Measurements from ENCODE around the gene CCDC159. TPM values are rescaled to one million over a fixed set of nuclear protein-coding genes. Genes with fewer than 3 reads are reported as not detected.

Gene CCDC159
- total RNA-seq, 1 donor from 2014 or later: 8.0 TPM

DNA sequence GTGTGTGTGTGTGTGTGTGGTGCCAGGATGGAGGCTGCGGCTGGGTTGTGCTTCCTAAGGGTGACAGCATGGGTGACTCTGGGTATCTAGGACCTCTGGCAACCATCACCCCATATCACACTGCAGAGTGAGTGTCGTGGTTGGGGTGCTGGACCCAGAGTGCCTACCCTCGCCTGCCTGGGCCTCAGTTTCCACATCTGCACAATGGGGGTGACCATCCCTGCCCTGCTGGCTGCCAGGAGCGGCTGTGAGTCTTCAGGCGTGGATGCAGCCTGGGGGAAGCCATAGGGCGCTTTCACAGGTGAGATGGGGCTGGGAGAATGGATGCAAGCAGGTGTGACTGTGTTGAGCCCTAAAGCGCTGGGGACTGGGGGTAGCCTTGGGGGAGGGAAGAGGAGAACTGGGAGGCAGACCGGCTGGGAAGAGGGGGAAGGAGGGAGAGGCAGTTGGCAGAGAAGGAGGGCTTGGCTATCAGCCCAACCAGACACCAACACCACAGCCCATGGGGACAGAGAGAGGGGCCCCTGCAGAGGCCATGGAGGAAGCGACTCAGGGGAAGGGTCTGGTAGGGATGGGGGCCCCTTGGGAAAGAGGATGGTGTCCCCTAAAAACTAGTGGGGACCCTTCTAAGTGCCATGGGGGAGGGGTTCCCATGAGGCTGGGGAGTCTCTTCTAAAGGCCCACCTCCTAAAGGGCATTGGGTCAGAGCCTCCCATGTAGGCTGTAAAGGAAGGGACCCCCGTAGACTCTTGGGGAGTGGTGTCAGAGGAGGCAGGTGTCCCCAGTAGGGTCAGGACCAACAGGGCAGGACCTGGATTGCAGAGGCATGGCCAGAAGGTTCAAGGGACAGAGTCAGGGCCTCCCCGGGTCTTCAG is 10.6 kb downstream of the CCDC159 start:
- Mint-ChIP-seq H3K27me3 (ENCODE audit: unreplicated experiment) (peaks cover 11% of the 10 kb centered on the region), H3K36me3 (ENCODE audit: unreplicated experiment) (peaks cover 5% of the 10 kb centered on the region), H3K27ac (ENCODE audit: unreplicated experiment) (peak overlapping the region; percentile 96), H3K9me3 (ENCODE audit: unreplicated experiment) (peaks cover 12% of the 10 kb centered on the region), H3K4me1 (ENCODE audit: low read depth, unreplicated experiment) (peaks cover 13% of the 10 kb centered on the region), H3K4me3 (ENCODE audit: unreplicated experiment) (peak overlapping the region; percentile 100)
- DNase-seq: no peak
- TF ChIP-seq, protein P1, sequence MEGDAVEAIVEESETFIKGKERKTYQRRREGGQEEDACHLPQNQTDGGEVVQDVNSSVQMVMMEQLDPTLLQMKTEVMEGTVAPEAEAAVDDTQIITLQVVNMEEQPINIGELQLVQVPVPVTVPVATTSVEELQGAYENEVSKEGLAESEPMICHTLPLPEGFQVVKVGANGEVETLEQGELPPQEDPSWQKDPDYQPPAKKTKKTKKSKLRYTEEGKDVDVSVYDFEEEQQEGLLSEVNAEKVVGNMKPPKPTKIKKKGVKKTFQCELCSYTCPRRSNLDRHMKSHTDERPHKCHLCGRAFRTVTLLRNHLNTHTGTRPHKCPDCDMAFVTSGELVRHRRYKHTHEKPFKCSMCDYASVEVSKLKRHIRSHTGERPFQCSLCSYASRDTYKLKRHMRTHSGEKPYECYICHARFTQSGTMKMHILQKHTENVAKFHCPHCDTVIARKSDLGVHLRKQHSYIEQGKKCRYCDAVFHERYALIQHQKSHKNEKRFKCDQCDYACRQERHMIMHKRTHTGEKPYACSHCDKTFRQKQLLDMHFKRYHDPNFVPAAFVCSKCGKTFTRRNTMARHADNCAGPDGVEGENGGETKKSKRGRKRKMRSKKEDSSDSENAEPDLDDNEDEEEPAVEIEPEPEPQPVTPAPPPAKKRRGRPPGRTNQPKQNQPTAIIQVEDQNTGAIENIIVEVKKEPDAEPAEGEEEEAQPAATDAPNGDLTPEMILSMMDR (IDR thresholded peaks at IDR 0.05; ENCODE audit: partially characterized antibody, unreplicated experiment): no peak

DNA sequence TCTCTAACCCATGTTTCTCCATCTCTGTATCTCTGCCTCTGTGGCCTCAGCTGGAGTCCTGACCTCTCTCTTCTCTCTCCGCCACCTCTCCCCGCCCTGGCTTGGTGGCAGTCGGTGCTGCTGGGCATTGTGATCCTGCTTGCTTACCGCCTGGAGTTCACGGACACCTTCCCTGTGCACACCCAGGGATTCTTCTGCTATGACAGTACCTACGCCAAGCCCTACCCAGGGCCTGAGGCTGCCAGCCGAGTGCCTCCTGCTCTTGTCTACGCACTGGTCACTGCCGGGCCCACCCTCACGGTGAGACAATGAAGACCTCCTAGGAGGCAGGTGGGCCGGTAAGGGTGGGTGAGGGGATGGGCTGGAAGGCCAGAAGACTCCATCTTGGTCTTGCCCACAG is 13.1 kb downstream of the CCDC159 start:
- no peak overlapping the region for H3K27ac Mint-ChIP-seq (ENCODE audit: unreplicated experiment)
- TF ChIP-seq, protein P1 (IDR thresholded peaks at IDR 0.05; ENCODE audit: partially characterized antibody, unreplicated experiment): no peak
- no peak overlapping the region for H3K4me3 Mint-ChIP-seq (ENCODE audit: unreplicated experiment)
- H3K4me1 Mint-ChIP-seq (ENCODE audit: low read depth, unreplicated experiment): peaks cover 16% of the 10 kb centered on the region
- peaks cover 11% of the 10 kb centered on the region for H3K9me3 Mint-ChIP-seq (ENCODE audit: unreplicated experiment)
- H3K27me3 Mint-ChIP-seq (ENCODE audit: unreplicated experiment): peaks cover 10% of the 10 kb centered on the region
- peaks cover 5% of the 10 kb centered on the region for H3K36me3 Mint-ChIP-seq (ENCODE audit: unreplicated experiment)
- DNase-seq: no peak

DNA sequence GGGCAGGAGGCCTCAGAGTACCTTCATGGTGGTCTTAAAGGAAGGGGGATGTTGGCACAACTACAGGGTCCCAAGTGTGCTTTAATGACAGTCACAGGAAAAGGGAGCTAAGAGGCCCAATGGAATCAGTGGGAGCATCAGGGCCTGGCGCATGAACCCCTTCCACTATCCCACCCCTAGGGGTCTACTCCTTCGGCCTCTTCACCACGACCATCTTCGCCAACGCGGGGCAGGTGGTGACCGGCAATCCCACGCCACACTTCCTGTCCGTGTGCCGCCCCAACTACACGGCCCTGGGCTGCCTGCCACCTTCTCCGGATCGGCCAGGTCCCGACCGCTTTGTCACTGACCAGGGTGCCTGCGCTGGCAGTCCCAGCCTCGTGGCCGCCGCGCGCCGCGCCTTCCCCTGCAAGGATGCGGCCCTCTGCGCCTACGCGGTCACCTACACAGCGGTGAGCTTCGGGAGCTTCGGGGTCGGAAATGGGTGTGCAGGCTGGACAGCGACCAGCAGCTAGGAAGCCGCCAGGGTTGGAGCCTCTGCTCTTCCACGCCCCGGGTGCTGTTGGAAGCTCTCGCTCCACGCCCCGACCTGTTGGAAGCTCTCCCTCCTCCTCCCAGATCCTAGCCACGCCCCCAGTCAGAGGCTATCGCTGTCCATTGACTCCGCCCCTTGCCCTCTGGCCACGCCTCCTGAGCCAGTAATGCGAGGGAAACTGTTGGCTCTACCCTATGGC is 14.9 kb downstream of the CCDC159 start:
- peaks cover 11% of the 10 kb centered on the region for H3K27me3 Mint-ChIP-seq (ENCODE audit: unreplicated experiment)
- no peaks in the 10 kb centered on the region for H3K36me3 Mint-ChIP-seq (ENCODE audit: unreplicated experiment)
- H3K4me1 Mint-ChIP-seq (ENCODE audit: low read depth, unreplicated experiment): peaks cover 18% of the 10 kb centered on the region
- DNase-seq: peak; percentile 96
- peak overlapping the region; percentile 68 for H3K4me3 Mint-ChIP-seq (ENCODE audit: unreplicated experiment)
- peaks cover 5% of the 10 kb centered on the region for H3K9me3 Mint-ChIP-seq (ENCODE audit: unreplicated experiment)
- H3K27ac Mint-ChIP-seq (ENCODE audit: unreplicated experiment): peak overlapping the region; percentile 72
- TF ChIP-seq, protein P1 (IDR thresholded peaks at IDR 0.05; ENCODE audit: partially characterized antibody, unreplicated experiment): peak; percentile 18

DNA sequence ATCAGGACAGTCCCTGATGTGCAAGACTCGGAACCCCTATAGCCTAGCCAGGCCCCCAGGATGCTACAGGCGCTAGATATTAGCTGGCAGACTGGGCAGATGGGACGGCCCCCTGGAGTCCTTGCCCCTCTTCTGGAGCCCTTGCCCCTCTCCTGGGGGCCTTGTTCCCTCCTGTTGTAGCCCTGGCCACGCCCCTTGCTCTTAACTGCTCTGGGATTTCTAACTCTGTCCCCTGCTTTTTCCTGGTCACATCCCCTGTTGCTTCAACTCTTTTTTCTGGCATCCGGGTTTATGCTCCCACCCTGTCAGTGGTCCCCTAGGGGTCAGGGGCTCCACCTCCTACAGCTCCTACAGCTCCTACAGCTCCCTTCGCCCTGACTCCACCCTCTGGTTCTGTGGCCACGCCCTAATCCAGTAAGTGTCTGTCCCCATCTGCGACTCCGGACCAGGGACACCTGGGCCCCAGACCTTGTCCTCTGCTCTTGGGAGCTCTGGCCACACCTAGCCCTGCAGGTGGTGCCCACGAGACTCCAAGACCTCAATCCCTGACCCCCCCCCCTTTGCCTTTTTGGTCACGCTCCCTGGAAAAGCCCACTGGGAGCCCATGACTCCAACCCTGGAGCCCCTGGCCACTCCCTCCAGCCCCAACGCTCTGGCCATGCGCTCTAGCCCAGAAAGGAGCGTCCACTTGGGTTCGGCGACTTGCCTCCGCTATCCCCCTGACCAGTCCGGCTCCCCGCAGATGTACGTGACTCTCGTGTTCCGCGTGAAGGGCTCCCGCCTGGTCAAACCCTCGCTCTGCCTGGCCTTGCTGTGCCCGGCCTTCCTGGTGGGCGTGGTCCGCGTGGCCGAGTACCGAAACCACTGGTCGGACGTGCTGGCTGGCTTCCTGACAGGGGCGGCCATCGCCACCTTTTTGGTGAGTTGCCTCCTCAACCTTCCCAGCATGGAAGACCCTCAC is 15.7 kb downstream of the CCDC159 start:
- Mint-ChIP-seq H3K4me1 (ENCODE audit: low read depth, unreplicated experiment) (peaks cover 14% of the 10 kb centered on the region), H3K9me3 (ENCODE audit: unreplicated experiment) (peaks cover 5% of the 10 kb centered on the region), H3K4me3 (ENCODE audit: unreplicated experiment) (peak overlapping the region; percentile 73), H3K36me3 (ENCODE audit: unreplicated experiment) (no peaks in the 10 kb centered on the region), H3K27ac (ENCODE audit: unreplicated experiment) (peak overlapping the region; percentile 85), H3K27me3 (ENCODE audit: unreplicated experiment) (peaks cover 9% of the 10 kb centered on the region)
- TF ChIP-seq, protein P1 (IDR thresholded peaks at IDR 0.05; ENCODE audit: partially characterized antibody, unreplicated experiment): no peak
- DNase-seq: peak; percentile 48

Data from glutamatergic neuron (in vitro differentiated cells).